Measurements from ENCODE around the gene EVPL. TPM values are rescaled to one million over a fixed set of nuclear protein-coding genes. Genes with fewer than 3 reads are reported as not detected.

Gene EVPL
- total RNA-seq, 1 experiment from 2014 or later = 1.3 TPM

DNA sequence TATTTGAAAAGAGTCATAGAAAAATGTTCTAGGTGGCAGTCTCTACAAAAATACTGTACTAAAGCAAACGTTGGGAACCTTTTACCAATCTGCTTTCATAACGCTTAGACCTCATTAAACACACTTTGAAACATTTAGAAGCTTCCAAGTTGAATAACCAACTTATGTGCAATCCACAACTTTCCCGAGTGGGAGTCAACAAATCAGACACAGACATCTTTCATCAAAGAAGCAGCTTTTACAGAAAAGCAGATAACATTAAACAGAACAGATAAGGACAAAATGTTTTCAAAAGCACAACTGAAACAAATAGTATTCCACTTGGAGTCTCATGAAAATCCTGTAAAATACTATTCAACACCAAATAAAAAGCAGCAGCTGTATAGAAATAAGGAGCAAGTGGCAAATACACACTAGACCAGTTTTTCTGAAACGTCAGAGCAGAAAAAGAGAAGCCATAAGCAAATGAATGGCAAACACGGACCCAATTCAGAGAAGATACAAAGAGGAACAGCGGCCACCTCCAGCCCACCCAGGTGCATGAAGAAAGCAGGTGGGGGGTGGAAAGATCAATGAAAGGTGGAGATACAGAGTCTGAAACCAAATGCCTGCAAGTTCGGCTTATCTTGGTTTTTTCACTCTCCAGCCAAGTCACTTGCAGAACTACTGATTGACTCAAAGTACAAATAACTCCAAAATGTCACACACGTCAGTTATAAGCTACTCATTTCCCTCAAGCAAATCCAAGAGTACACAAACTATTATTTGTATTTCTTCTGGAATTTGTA, 67.9 kb downstream of the EVPL start:
- DNase-seq (ENCODE audit: low spot score) = peak; percentile 26
- Mint-ChIP-seq H3K27ac (peak overlapping the region; percentile 91), H3K36me3 (peaks cover 22% of the 10 kb centered on the region), H3K9me3 (no peaks in the 10 kb centered on the region), H3K4me1 (peaks cover 22% of the 10 kb centered on the region), H3K4me3 (peak overlapping the region; percentile 5), H3K27me3 (ENCODE audit: low read depth) (no peaks in the 10 kb centered on the region)
- POLR2A ChIA-PET = interaction anchor here (1.2 kb wide), 1 partner anchor 18 kb away, joined by 3 read pairs; the partner anchor contains the start of gene FBF1
- ATAC-seq = peak; percentile 77
- CTCF ChIA-PET = interaction anchor here (1.0 to 2.4 kb wide), 4 partner anchors 31 to 129 kb away, joined by 3 to 6 read pairs (median 4); partner anchors contain the start of genes CDK3 and MRPL38
- TF ChIP-seq MXD4 (CRISPR knock-in tag; IDR thresholded peaks at IDR 0.05; ENCODE audit: borderline replicate concordance) (no peak), SMAD3 (CRISPR knock-in tag; IDR thresholded peaks at IDR 0.05; ENCODE audit: borderline replicate concordance) (no peak), JUN (CRISPR knock-in tag; IDR thresholded peaks at IDR 0.05) (no peak), ZNF396 (CRISPR knock-in tag; IDR thresholded peaks at IDR 0.05; ENCODE audit: borderline replicate concordance) (no peak), ZNF416 (CRISPR knock-in tag; IDR thresholded peaks at IDR 0.05) (no peak), ZNF423 (CRISPR knock-in tag; IDR thresholded peaks at IDR 0.05) (no peak), NFE2L1 (CRISPR knock-in tag; IDR thresholded peaks at IDR 0.05) (no peak), ZNF281 (CRISPR knock-in tag; IDR thresholded peaks at IDR 0.05) (no peak), ZNF121 (CRISPR knock-in tag; IDR thresholded peaks at IDR 0.05) (no peak), TEAD4 (CRISPR knock-in tag; IDR thresholded peaks at IDR 0.05) (no peak), ZNF138 (CRISPR knock-in tag; conservative IDR thresholded peaks at IDR 0.05) (no peak), RELA (CRISPR knock-in tag; IDR thresholded peaks at IDR 0.05; ENCODE audit: borderline replicate concordance) (no peak), CREM (CRISPR knock-in tag; IDR thresholded peaks at IDR 0.05) (no peak), MLX (CRISPR knock-in tag; IDR thresholded peaks at IDR 0.05) (no peak), NR1H2 (CRISPR knock-in tag; IDR thresholded peaks at IDR 0.05) (no peak), USF1 (CRISPR knock-in tag; IDR thresholded peaks at IDR 0.05) (no peak)
- TF ChIP-seq, protein P1, sequence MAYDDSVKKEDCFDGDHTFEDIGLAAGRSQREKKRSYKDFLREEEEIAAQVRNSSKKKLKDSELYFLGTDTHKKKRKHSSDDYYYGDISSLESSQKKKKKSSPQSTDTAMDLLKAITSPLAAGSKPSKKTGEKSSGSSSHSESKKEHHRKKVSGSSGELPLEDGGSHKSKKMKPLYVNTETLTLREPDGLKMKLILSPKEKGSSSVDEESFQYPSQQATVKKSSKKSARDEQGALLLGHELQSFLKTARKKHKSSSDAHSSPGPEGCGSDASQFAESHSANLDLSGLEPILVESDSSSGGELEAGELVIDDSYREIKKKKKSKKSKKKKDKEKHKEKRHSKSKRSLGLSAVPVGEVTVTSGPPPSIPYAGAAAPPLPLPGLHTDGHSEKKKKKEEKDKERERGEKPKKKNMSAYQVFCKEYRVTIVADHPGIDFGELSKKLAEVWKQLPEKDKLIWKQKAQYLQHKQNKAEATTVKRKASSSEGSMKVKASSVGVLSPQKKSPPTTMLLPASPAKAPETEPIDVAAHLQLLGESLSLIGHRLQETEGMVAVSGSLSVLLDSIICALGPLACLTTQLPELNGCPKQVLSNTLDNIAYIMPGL (CRISPR knock-in tag; IDR thresholded peaks at IDR 0.05) = no peak
- TF ChIP-seq, protein P2, sequence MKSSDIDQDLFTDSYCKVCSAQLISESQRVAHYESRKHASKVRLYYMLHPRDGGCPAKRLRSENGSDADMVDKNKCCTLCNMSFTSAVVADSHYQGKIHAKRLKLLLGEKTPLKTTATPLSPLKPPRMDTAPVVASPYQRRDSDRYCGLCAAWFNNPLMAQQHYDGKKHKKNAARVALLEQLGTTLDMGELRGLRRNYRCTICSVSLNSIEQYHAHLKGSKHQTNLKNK (CRISPR knock-in tag; IDR thresholded peaks at IDR 0.05) = no peak
- TF ChIP-seq, protein P3, sequence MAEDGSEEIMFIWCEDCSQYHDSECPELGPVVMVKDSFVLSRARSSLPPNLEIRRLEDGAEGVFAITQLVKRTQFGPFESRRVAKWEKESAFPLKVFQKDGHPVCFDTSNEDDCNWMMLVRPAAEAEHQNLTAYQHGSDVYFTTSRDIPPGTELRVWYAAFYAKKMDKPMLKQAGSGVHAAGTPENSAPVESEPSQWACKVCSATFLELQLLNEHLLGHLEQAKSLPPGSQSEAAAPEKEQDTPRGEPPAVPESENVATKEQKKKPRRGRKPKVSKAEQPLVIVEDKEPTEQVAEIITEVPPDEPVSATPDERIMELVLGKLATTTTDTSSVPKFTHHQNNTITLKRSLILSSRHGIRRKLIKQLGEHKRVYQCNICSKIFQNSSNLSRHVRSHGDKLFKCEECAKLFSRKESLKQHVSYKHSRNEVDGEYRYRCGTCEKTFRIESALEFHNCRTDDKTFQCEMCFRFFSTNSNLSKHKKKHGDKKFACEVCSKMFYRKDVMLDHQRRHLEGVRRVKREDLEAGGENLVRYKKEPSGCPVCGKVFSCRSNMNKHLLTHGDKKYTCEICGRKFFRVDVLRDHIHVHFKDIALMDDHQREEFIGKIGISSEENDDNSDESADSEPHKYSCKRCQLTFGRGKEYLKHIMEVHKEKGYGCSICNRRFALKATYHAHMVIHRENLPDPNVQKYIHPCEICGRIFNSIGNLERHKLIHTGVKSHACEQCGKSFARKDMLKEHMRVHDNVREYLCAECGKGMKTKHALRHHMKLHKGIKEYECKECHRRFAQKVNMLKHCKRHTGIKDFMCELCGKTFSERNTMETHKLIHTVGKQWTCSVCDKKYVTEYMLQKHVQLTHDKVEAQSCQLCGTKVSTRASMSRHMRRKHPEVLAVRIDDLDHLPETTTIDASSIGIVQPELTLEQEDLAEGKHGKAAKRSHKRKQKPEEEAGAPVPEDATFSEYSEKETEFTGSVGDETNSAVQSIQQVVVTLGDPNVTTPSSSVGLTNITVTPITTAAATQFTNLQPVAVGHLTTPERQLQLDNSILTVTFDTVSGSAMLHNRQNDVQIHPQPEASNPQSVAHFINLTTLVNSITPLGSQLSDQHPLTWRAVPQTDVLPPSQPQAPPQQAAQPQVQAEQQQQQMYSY (CRISPR knock-in tag; IDR thresholded peaks at IDR 0.05) = no peak

Other genes with a start within 250 kb of the EVPL start
- 35.0 to 37.8 TPM (median 35.4 TPM) in 3 replicates for gene UNK, start 242.5 kb downstream of the EVPL start, total RNA-seq (2021)
- 12.1 to 13.8 TPM (median 13.1 TPM) in 3 replicates for gene UNC13D, start 182.9 kb downstream of the EVPL start, total RNA-seq (2021)
- 64.3 to 69.4 TPM (median 68.8 TPM) in 3 replicates for gene WBP2, start 172.0 kb downstream of the EVPL start, total RNA-seq (2021)
- gene TRIM47, start 148.7 kb downstream of the EVPL start, total RNA-seq (2021) = 4.4 to 10.0 TPM (median 6.8 TPM) in 3 replicates
- 51.3 to 56.4 TPM (median 51.4 TPM) in 3 replicates for gene TRIM65, start 130.4 kb downstream of the EVPL start, total RNA-seq (2021)
- gene MRPL38, start 122.4 kb downstream of the EVPL start, total RNA-seq (2021) = 107 to 146 TPM (median 116 TPM) in 3 replicates
- 19.8 to 23.7 TPM (median 21.0 TPM) in 3 replicates for gene FBF1, start 86.3 kb downstream of the EVPL start, total RNA-seq (2021)
- gene ACOX1, start 48.1 kb downstream of the EVPL start, total RNA-seq (2021) = 32.4 to 40.9 TPM (median 32.5 TPM) in 3 replicates
- 15.6 to 18.4 TPM (median 17.2 TPM) in 3 replicates for gene TEN1, start 48.1 kb downstream of the EVPL start, total RNA-seq (2021)
- 9.5 to 11.3 TPM (median 10.2 TPM) in 3 replicates for gene CDK3, start 26.5 kb downstream of the EVPL start, total RNA-seq (2021)
- 80.5 to 90.7 TPM (median 82.0 TPM) in 3 replicates for gene SRP68, start 45.2 kb upstream of the EVPL start, total RNA-seq (2021)
- 1.7 to 2.9 TPM (median 2.0 TPM) in 3 replicates for gene GALR2, start 47.5 kb upstream of the EVPL start, total RNA-seq (2021)
- 0.07 to 0.28 TPM (median 0.11 TPM) in 3 replicates for gene ZACN, start 51.9 kb upstream of the EVPL start, total RNA-seq (2021)
- 90.0 to 126 TPM (median 96.2 TPM) in 3 replicates for gene EXOC7, start 76.5 kb upstream of the EVPL start, total RNA-seq (2021)
- 6.2 to 11.8 TPM (median 6.8 TPM) in 3 replicates for gene FOXJ1, start 113.9 kb upstream of the EVPL start, total RNA-seq (2021)
- gene RNF157, start 213.2 kb upstream of the EVPL start, total RNA-seq (2021) = 11.2 to 15.1 TPM (median 13.7 TPM) in 3 replicates
- 24.4 to 30.3 TPM (median 28.2 TPM) in 3 replicates for gene UBALD2, start 238.0 kb upstream of the EVPL start, total RNA-seq (2021)

All from WTC11 (cell line).